NCI-H2196 (cell line): Measurements from ENCODE around the gene BNC2.

Experiments used
- DNase-seq: peaks from one replicate; lab custom pipeline; 2025; ENCODE audit not compliant: unreplicated experiment; lab: John Stamatoyannopoulos, UW

The BNC2 gene

DNA sequence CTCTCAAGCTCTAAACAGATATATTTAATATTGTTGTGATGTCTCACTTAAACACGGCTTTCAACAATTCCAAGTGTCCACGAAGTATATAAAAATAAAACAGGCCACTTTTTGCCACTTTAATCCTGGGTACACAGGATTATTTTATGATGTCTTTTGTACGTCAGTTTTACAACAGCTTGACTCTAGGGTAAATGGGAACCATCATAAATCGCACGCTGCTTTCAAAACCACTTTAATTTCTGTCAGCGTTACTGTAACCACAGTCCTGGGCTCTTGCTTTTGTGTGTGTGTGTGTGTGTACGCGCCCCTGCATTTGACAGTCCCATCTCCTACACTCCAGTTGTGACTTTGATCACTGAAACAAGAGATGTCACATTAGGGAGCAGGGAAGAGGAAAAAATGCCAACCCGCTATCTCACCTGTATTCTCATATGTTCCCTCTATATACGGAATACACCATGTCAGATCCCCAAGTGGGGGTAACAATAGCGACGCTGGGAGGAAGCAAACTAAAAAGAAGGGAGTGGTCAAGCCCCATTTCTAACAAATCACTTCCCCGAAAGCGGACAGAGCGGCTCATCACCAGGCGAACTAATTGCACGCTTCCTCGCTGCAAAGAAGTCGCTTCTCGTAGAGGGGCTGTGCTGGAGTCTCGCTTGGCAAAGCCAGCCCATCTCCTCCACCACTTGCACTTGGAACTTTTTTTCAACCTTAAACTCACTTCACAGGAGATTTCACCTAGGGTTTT, 1.2 kb downstream of the BNC2 start:
- DNase-seq = peak; percentile 32

DNA sequence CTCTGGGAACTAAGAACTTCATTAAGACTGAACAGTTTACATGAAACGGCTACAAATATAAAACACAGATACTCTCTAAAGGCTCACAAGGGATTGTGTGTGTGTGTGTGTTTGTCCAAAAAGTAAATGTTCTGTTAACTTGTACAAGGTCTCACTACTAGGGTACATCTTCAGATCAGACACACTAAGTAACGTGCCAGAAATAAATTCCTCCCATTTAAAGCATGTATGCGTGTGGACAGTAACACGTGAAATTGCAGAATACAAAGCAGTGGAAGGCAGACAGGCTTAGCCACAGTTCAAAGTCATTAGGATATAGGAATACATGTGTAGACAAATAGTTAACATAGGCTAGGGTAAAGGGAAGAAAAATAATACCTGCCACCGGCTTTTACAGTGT, 1.8 kb downstream of the BNC2 start:
- DNase-seq = no peak

DNA sequence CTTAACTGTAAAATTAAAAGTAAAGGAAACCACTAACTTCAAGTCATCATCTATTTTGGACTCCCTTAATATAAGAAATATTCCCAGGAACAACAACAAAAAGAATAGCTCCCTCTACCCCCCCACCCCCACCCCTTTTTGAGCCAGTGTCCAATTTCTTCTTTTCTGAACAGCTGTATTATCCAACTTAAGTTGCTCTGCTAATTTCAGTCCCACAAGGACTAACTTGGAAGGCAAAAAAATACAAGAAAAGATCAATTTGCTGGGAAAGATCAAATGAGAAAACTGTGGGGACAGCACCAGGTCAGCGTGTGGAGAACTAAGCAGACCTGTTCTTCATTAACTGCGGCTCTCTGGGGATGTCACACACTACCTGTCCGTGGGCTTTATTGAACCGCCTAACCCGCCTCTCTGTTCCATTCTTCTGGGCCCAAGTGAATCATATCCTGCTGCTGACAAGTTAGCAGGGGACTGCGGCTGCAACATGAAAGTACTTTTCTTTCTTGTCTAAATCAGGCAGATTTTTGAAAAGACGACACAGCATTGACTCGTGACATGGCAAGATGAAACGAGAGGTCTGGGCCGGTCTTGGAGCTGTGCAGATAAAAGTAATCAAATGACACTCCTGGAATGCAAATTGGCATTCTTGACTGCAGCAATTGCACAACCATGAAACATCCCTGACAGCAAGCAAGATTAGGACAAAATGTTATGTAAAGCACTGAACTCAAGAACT, 2.7 kb downstream of the BNC2 start:
- DNase-seq = no peak

DNA sequence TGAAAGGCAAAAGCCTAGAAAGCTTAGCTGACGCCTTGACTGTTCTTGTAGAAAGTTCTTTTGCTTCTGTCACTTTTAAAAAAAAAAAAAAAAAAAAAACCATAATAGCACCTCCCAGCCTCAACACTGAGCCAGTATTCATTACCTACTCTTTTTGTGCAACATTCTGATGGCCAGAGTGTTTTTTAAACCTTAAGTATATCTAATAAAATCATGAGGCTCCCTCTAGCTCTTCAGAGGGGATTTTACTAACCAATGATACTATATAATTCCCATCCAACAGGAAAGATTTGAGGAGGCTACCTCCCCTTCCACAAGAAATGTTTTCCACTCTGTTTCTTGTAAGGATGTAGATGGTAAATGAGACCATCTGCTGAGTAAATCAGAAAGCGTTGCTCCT, 3.9 kb downstream of the BNC2 start:
- no peak for DNase-seq

DNA sequence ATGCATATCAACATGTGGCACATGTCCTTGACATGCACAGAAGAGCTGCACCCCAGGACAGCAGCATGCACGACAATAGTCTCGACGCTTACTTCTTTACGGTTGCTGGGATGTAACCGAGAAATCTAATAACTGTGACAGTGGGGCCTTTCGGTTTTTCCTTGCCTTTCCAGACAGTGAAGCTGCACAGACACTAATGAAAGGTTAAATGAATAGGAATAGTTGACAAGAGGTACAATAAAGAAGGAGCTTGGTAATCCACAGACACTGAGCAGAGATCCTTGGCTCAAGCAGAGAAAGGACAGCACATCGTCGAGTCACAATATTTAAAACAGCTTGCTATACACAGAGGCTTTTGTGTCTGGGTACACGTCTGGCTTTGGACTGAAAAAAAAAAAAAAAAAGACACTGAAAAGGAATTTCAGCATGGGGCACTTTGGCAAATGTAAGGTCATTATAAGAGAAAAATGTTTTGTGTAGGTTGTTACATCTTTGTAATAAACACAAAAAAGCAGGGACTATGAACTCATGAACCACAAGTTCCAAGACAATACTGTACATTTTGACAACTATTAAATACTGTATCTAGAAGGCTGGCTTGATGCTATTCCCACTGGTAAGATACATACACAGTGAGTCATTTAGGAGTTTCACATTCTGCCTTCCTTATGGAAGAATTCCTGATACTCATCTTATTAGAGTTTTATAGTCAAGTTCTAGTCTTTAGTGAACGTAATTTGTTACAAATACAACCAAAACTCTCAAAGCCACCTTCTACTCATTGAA, 5.6 kb downstream of the BNC2 start:
- no peak for DNase-seq

DNA sequence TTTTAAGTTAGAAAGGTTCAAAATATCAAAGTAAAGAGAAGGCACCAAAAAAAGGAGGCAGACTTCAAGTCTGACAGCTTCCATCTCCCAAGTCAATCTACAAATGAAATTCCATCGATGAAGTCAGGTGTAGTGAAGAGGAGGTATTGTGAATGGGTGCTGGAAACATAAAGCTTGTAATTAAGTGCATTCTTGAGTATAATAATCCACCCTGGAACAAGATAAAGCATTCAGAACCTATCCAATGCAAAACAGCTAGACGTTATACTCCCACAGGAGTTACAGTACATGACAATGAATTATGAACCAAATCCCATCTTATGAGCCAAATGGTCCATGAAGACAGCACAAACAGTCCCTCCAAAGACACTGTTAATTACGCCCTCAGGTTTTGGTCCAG, 22.3 kb downstream of the BNC2 start:
- DNase-seq = no peak

DNA sequence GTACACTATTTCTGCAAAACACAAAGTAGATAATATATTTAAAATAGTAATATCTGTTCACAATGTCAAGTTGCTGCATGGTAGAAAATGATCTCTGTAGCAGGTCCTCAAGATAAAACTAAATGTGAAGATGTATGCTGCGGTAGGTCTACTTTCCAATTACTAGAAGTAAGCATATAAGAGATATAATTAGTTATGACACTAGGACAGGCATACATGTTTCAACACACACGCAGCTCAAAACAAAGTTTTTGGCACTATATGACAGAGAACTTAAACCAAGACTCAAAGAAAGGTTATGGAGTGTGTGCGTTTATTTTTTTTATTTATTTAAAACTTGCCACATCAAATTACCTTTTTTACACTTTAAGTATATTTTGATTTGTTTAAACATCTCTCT, 23.5 kb downstream of the BNC2 start:
- no peak for DNase-seq

DNA sequence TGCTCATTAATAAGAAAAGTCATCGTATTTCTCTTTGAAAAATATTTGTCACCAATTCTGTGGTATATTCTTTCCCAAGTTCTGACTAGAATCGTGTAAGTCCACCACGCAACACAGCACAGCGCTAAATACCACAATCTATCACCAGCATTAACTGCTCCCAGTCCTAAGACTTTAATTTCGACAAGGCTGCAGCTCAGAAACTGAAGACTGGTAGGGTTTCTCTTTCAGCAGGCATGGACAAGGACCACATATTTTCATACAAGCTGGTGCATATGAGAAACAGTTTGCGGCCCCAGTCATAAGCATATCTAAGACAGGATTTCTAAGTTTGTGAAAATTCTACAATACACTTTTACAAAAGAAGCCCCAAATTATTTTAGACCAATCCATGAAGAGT, 24.1 kb downstream of the BNC2 start:
- DNase-seq = no peak

DNA sequence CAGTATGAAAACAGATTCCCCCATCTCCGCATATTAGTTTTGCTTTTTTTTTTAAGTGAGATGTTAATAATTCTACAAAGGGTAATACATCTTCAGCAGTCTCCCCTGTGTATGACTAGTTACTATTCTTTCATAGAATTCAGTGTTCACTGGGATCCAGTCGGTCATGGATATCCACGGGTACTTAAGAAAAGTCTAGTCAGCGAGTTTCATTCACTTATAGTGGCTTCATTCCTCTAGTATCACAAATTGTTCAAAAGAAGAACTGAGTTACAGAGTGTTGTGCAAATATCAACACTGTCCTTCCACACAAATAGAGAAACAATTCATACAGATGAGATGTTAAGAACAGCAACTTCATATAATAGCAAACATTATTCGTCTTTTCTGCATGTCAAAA, 35.7 kb downstream of the BNC2 start:
- no peak for DNase-seq

DNA sequence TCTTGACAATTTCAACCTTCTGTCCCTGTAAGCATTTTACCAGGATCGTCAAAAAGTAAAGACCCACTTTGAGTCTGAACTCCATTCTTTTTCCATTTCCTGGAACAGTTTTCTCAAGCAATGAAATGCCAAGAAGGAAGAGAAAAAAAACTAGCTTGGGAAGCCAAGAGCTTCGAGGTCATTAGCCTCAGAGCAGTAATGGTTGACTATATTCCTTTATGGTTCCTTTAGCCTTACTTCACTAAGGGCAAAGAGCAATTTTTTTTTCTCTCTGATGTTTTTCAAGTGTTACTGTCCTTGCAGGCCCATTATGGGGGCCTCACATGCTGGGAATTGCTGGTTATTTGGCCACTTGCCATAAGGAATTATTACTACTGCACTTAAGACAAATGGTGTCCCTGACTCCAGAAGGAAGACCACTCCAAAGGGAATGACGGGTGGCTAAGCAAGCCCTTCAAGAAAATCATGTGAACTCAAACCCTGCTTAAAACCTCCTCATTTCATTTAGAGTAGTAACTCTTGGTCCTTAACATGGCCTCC, 37.1 kb downstream of the BNC2 start:
- DNase-seq = no peak

DNA sequence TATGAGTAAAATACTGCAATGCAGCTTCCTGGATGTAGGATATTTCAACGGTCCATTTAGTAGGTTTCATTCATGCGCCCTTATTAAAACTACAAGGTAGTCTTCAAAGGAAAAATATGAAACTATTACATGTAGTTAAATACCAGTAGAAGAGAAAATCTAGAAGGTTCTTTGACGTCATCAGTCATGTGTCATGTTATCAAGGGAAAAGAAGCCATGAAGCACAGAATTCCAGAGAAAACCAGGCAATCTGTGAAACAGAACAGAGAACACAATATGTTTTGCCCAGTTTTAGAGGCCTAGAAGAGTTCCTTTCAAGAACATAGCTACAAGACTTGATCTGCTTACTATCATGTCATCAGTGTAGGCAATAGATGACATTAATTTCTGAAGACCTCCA, 38.4 kb downstream of the BNC2 start:
- no peak for DNase-seq

DNA sequence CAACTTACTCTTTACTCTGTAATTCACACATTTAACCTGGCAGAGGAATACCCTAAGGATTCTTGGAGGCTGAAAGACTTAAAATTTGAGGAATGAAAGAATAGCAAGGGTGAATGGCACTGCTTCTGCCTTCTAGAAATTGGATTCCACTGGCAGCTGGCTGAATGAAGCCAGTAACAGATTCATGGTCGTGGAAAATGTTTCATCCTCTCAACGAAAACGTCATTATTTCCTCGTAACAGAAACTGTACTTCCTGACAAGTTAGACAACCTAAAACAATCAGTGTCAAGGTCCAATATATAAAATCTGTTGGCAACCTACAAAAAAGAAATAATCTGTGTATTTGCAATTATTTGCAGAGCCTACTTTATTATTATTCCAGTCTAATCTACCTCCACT, 39.7 kb downstream of the BNC2 start:
- no peak for DNase-seq

DNA sequence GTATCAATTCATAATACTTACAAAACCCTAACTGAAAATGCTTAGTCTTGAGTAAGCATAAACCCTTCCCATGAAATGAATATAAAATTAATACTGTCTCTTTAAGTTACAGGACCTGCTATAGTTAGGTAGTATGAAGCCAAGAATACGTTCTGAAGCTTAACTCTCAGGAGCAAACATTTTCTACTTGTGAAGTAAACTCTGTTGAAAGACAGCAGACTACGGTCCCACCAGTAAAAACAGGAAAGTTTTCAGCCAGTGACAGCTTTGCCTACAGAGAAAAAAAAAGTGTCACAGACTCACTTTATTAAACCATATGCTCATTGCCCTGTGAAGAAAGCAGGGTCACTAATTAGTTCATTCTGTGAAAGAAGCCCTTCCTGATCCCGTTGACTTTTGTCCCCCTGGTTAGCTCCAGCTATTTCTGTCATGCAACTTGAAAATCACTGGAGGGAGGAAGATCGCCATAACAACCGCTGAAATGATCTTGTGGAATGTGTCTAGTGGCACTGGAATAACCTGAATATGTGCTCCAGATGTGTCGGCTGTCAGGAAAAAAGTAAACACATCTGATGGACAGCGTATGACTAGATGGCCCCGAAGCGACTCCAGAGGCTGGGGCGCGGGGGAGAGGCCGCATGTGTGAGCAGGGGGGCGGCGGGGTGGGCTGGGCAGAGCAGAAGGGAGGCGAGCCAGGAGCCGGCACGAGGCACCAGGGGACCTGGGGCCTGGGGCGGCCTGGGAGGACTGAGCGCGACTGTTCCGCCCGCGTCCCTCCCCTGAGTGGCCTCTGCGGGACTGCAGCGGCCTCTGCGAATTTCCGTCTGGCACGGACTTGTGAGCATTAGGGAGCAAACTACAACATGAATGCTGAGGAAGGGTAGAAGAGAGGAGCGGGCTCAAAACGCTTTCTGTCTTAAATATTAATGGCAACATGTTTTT, 41.9 kb downstream of the BNC2 start:
- DNase-seq = no peak

DNA sequence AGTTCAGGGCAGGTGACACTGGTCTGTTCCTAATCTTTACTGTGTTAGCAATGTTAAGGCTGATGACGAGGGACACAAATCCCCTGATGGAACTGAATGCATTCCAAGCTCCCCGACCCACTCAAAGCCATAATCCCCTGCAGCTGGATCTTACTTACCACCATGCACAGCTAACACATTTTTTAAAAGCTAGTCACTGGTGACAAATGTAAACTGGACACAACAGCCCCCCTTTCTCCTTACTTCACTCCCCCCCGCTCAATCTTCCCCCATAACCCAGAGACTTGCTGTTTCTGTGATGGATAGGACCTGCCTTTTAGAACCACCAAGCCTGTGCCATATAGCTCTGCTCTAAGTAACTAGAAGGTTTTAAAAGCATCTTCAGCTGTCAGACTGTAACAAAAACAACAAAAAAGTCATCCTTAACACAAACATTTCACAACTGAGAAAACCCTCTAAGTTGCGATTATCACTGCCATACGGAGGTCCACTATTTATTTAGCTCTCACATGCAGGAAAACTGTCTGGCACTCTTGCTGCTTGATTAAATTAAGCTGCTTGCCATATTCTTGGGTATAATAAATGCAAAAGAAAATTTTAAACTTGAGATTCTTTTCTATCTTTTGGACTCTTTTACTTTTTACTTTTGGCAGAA, 44.4 kb downstream of the BNC2 start:
- DNase-seq = no peak

DNA sequence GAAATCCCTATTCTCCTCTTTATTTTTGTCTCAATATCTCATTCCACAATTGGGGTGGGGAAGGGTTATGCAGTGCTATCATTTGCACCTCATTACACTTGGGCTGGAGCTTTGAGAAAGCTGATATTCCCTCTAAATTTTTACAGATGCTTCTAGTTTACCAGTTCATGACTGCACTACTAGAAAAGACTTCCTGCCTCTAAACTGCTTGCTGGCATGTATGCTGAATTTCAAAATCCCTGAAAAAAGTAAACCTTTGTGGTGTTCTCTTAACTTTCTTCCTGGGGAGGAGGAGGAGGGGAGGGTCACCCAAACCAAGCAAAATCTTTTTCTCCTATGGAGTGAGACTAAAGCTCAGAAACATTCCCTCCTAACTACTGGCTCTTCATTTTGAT, 45.1 kb downstream of the BNC2 start:
- DNase-seq = no peak

DNA sequence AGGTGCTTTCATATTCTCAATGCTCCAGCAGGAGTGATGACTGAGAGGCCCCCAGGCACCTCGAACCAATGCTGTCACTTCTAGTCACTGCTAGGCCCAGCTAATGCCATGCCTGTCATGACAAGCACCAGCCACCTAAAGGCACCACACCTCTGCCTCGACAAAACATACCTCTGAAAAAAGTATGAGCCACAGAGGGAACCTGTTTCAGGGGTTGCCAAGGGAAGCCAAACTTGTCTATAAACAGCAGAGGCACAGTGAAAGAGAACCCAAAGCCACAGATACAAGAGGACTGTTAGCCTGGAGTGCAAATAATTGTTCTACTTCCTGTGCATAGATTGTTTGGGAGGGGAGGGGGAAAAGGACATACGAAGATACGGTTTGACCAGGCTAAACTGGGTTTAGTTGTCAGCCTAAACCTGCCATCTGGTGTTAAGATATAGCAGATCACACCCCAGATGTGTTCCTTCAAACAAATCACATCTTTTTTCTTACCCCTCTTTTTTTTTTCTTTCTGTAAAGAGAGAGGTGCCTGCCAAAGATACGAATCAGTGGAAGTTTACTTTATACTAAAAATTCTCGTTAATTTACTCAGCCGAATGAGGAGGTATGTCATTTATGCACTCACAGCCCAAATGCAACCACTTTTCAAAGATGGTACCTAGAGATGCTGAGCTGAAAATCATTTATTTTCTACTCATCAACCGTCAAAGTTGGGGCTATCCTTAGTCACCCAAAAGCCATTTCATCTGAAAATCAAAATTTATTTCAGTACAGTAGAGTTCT, 45.7 kb downstream of the BNC2 start:
- DNase-seq = peak; percentile 51

DNA sequence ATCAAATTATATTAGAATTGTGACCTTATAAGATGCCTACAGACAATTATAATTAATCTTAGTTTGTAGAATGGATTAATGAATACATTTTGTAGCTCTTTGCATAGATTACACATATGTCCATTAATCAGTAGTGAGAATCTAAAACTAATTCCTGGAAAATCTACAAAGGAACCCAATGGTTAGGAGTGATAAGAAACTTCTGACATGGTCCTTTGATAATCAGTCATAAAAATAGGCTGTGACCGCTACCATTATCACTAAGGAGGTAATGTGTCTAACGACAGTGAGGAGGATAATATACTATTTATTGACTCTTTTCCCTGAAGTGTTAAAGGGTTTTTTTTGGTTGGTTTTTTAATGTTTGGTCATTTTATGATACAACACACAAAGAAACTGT, 46.6 kb downstream of the BNC2 start:
- no peak for DNase-seq

DNA sequence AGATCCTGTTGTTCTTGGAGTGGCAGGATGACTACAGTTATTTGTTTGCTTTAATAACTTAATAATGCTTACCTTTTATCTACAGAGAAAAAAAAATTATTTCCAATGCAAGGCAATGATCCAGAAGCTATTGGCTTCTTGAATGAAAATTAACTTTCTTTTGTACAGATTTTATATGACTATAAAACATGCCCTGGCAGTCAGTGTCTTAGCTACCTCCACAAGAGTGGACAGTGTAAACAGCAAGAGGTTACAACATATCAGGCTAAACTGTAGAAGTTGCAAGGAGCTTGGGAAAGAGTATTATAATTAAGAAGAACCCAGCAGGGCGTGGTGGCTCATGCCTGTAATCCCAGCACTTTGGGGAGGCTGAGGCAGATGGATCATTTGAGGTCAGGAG, 49.1 kb downstream of the BNC2 start:
- DNase-seq = no peak

DNA sequence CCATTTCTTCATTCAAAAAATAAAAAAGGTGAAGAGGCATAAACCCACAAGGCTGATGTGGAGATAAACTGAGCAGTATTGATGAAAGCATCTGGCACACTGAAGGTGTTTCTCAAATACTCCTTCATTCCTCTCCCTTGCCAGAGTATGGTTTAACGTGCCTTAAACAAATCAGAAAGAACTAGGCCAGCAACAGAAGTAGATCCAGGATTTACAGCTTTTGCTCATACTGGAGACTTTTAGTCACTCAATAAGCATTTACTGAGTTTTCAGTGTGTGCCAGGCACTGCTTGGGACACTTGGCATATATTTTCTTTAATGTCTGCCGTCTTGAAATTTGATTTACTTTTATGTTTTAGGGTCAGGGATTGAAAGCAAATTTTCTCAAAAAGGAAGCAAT, 53.0 kb downstream of the BNC2 start:
- DNase-seq = no peak
